Measurements from ENCODE around the gene PACSIN2. TPM values are rescaled to one million over a fixed set of nuclear protein-coding genes. Genes with fewer than 3 reads are reported as not detected.
"Not testable (repeated sequence)": the region's sequence is repeated elsewhere in the genome, so short reads cannot be mapped to it uniquely, and the experiment has no call there.

Gene PACSIN2
- polyA plus RNA-seq, 2 of the 4 experiments (the other 2 are of a cell fraction), result 60.3 to 94.0 TPM

DNA sequence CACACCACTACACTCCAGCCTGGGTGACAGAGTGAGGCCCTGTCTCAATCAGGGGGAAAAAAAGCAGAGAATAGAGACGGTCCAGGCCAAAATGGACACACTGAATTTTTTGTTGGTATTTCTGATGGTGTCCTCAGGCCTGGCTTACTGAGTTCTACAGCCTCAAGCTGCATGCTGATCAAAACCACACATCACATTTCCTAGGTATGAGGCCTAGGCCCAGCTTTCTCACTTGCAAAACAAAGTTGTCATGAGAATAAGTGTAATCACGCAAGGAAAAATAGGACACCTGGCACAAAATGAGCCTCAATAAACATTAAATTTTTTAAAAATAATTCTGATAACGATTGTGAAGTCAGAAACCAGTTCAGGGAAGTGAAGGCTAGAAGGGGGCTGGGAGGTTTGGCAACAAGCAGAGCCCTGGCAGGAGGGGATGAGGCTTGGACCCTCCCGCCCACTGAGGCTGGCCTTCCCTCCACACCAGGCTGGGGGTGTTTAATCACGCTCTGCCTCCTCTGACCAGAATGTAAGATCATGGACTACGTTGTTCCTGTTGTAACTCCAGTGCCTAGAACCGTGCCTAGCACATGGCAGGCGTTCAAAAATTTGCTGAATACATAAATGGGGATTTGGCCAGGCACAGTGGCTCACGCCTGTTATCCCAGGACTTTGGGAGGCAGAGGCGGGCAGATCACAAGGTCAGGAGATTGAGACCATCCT, 18.1 kb downstream of the PACSIN2 start:
- DNase-seq (ENCODE audit: low read depth in 1 of 2, low spot score in 1 of 2) (no peak), ATAC-seq (no peak), FAIRE-seq (no peak)
- no peaks in the 10 kb centered on the region for H3K9me3 ChIP-seq
- no peak for TF ChIP-seq ZC3H11A (IDR thresholded peaks at IDR 0.05)
- TF ChIP-seq POLR2A (IDR thresholded peaks at IDR 0.05; ENCODE audit: low read length), result no peak
- no peak for TF ChIP-seq RCOR1 (IDR thresholded peaks at IDR 0.05; ENCODE audit: low read depth, low read length)
- TF ChIP-seq, protein P1, sequence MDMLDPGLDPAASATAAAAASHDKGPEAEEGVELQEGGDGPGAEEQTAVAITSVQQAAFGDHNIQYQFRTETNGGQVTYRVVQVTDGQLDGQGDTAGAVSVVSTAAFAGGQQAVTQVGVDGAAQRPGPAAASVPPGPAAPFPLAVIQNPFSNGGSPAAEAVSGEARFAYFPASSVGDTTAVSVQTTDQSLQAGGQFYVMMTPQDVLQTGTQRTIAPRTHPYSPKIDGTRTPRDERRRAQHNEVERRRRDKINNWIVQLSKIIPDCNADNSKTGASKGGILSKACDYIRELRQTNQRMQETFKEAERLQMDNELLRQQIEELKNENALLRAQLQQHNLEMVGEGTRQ (IDR thresholded peaks at IDR 0.05), result no peak
- H3K4me1 ChIP-seq, result peaks cover 90% of the 10 kb centered on the region
- no peak overlapping the region for H3K4me3 ChIP-seq
- CTCF ChIA-PET, result interaction anchor here (2.7 kb wide), 1 partner anchor 37 kb away, joined by 13 read pairs; no protein-coding TSS in a partner anchor
- WGBS (ENCODE audit: missing lambda C conversion rate), result 72% methylated on average over 10 of the region's 10 CpGs
- H3K4me2 ChIP-seq, result peak overlapping the region; percentile 100
- peak overlapping the region; percentile 95 to 99 for H3K27ac ChIP-seq
- POLR2A ChIA-PET, result no interaction called here

- Histone ChIP-seq H3K4me1 (peaks cover 90% of the 10 kb centered on the region), H3K27ac (peak overlapping the region; percentile 95 to 99), H3K4me2 (peak overlapping the region; percentile 100)
- 27% methylated on average over 7 of the region's 7 CpGs for WGBS (ENCODE audit: missing lambda C conversion rate)
- DNase-seq (ENCODE audit: low read depth in 1 of 2, low spot score in 1 of 2); H3K4me3 ChIP-seq; ATAC-seq; FAIRE-seq; H3K9me3 ChIP-seq: not testable (repeated sequence)
- POLR2A ChIA-PET, result interaction anchor here (0.9 to 3.0 kb wide), 2 partner anchors 8 to 19 kb away, joined by 3 to 25 read pairs; partner anchors contain the start of gene PACSIN2
- CTCF ChIA-PET, result interaction anchor here (0.8 to 2.7 kb wide), 2 partner anchors 38 to 127 kb away, joined by 4 to 13 read pairs; no protein-coding TSS in a partner anchor
Observed at GRCh38 chr22:42995654-42996053, 19.3 kb downstream of the PACSIN2 start.

GRCh38 chr22:42994917-42995562, 19.9 kb downstream of the PACSIN2 start:
- Histone ChIP-seq H3K9me3 (no peaks in the 10 kb centered on the region), H3K4me1 (peaks cover 90% of the 10 kb centered on the region), H3K4me3 (peak overlapping the region; percentile 52), H3K4me2 (peak overlapping the region; percentile 100), H3K27ac (peak overlapping the region; percentile 95 to 99)
- CTCF ChIA-PET, result interaction anchor here (0.8 to 2.7 kb wide), 3 partner anchors 39 to 127 kb away, joined by 4 to 13 read pairs (median 4); no protein-coding TSS in a partner anchor
- POLR2A ChIA-PET, result interaction anchor here (0.9 to 3.0 kb wide), 2 partner anchors 9 to 20 kb away, joined by 3 to 25 read pairs; partner anchors contain the start of gene PACSIN2
- 0% methylated on average over 3 of the region's 9 CpGs for WGBS (ENCODE audit: missing lambda C conversion rate)
- FAIRE-seq (peak; percentile 51), DNase-seq (ENCODE audit: low read depth in 1 of 2, low spot score in 1 of 2) (peak; percentile 71 to 95), ATAC-seq (peak; percentile 82 to 84)
- no peak for TF ChIP-seq RARB (CRISPR knock-in tag; IDR thresholded peaks at IDR 0.05)
- TF ChIP-seq MAFK (IDR thresholded peaks at IDR 0.05; ENCODE audit: partially characterized antibody), result no peak
- TF ChIP-seq HEYL (CRISPR knock-in tag; IDR thresholded peaks at IDR 0.05), result no peak
- no peak for TF ChIP-seq FOSB (CRISPR knock-in tag; IDR thresholded peaks at IDR 0.05)
- no peak for TF ChIP-seq MYC (IDR thresholded peaks at IDR 0.05; ENCODE audit: borderline replicate concordance, low read length)
- TF ChIP-seq SREBF2 (IDR thresholded peaks at IDR 0.05), result no peak
- no peak for TF ChIP-seq RFX5 (IDR thresholded peaks at IDR 0.05)
- TF ChIP-seq BHLHE40 (IDR thresholded peaks at IDR 0.05; ENCODE audit: low read depth, low read length), result no peak
- no peak for TF ChIP-seq POLR2AphosphoS2 (conservative IDR thresholded peaks at IDR 0.05; ENCODE audit: low read length)
- TF ChIP-seq CEBPB (IDR thresholded peaks at IDR 0.05), result peak; percentile 85 to 96
- TF ChIP-seq, protein P2, sequence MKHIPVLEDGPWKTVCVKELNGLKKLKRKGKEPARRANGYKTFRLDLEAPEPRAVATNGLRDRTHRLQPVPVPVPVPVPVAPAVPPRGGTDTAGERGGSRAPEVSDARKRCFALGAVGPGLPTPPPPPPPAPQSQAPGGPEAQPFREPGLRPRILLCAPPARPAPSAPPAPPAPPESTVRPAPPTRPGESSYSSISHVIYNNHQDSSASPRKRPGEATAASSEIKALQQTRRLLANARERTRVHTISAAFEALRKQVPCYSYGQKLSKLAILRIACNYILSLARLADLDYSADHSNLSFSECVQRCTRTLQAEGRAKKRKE (CRISPR knock-in tag; IDR thresholded peaks at IDR 0.05; ENCODE audit: low read depth), result no peak
- no peak; the same call in 2 of the 3 replicates for TF ChIP-seq SMC3 (IDR thresholded peaks at IDR 0.05)
- TF ChIP-seq CBX8 (IDR thresholded peaks at IDR 0.05), result no peak
- TF ChIP-seq CTCF (IDR thresholded peaks at IDR 0.05), result no peak
- TF ChIP-seq RCOR1 (IDR thresholded peaks at IDR 0.05; ENCODE audit: low read depth, low read length), result no peak
- TF ChIP-seq HOXB13 (CRISPR knock-in tag; IDR thresholded peaks at IDR 0.05; ENCODE audit: low read depth), result no peak
- no peak for TF ChIP-seq HDAC2 (IDR thresholded peaks at IDR 0.05)
- no peak for TF ChIP-seq KDM5A (IDR thresholded peaks at IDR 0.05)
- peak; percentile 55 for TF ChIP-seq JUNB (IDR thresholded peaks at IDR 0.05)
- TF ChIP-seq GATA3 (IDR thresholded peaks at IDR 0.05; ENCODE audit: borderline replicate concordance), result peak; percentile 58; the same call in 1 of the 2 replicates
- no peak for TF ChIP-seq TP53 (CRISPR knock-in tag; IDR thresholded peaks at IDR 0.05)
- no peak for TF ChIP-seq HOXA7 (CRISPR knock-in tag; IDR thresholded peaks at IDR 0.05)
- peak; percentile 49 to 61; a peak in 2 of 5 replicates for TF ChIP-seq EP300 (IDR thresholded peaks at IDR 0.05)
- TF ChIP-seq, protein P3, sequence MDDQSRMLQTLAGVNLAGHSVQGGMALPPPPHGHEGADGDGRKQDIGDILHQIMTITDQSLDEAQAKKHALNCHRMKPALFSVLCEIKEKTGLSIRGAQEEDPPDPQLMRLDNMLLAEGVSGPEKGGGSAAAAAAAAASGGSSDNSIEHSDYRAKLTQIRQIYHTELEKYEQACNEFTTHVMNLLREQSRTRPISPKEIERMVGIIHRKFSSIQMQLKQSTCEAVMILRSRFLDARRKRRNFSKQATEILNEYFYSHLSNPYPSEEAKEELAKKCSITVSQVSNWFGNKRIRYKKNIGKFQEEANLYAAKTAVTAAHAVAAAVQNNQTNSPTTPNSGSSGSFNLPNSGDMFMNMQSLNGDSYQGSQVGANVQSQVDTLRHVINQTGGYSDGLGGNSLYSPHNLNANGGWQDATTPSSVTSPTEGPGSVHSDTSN (IDR thresholded peaks at IDR 0.05), result no peak
- peak; percentile 51; the same call in 1 of the 2 replicates for TF ChIP-seq HOXB5 (CRISPR knock-in tag; IDR thresholded peaks at IDR 0.05)
- no peak for TF ChIP-seq ZSCAN20 (CRISPR knock-in tag; IDR thresholded peaks at IDR 0.05)
- no peak for TF ChIP-seq ZNF302 (CRISPR knock-in tag; IDR thresholded peaks at IDR 0.05)

Measured in A549 (cell line).